Body of pancreas (tissue), 4 donors: ENCODE results near the gene CBR4.

Experiments
- CTCF ChIP-seq, 7 experiments: fragments of 450-650 bp in 4 of 7; fragments of 200-600 bp in 3 of 7; sonication (generic) in 3 of 7; IDR thresholded peaks; one replicate each; pipeline ENCODE4 v1.5.1; 2016 to 2019; ENCODE audit warnings: antibody characterized with exemption in 7 of 7
- POLR2A ChIP-seq, 3 donors: fragments of 450-650 bp; IDR thresholded peaks; one replicate each; pipeline ENCODE4 v1.6.1; 2016; ENCODE audit warnings: antibody characterized with exemption in 3 of 3, mild to moderate bottlenecking in 2 of 3

GRCh38 chr4:169048868-169049414 is 38.9 kb upstream of the CBR4 start:
- TF ChIP-seq CTCF (IDR thresholded peaks at IDR 0.05) = no peak
- TF ChIP-seq POLR2A (IDR thresholded peaks at IDR 0.05) = no peak
